ENCODE measurements around the gene ARAF. TPM values are rescaled to one million over a fixed set of nuclear protein-coding genes. Genes with fewer than 3 reads are reported as not detected.

Gene ARAF
- total RNA-seq, 1 donor from 2014 or later, result 30.6 TPM

DNA sequence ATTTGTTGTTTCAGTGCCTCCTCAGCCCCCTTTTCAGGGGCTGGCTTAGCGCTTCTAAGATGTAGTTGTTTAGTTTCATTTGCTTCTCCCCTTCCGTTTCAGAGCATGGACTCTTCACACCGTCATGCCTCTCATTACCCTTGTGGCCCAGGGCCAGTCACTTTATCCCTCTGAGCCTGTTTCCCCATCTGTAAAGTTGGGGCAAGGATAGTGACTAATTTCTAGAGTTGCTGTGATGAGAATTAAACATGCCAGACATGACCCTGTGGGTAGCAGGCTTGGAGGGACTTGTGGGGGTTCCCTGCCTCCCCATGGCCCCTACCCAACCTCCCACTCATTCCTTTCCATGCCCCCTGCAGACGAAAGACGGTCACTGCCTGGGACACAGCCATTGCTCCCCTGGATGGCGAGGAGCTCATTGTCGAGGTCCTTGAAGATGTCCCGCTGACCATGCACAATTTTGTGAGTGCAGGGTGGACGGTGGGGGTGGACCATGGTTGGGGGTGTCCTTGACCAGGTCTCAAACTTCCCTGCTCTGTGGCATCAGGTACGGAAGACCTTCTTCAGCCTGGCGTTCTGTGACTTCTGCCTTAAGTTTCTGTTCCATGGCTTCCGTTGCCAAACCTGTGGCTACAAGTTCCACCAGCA is 3.6 kb downstream of the ARAF start:
- DNase-seq, result no peak

DNA sequence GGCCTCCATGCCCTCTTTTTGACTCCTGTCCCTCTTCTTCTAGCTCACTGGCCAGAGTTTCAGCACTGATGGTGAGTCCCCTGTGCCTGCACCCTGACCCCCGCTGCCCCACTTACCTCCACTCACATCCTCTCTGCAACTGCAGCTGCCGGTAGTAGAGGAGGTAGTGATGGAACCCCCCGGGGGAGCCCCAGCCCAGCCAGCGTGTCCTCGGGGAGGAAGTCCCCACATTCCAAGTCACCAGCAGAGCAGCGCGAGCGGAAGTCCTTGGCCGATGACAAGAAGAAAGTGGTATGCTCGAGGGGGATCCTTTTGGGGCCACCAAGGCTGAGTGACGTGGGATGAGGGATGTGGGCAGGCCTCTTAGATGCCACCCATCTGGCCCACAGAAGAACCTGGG is 5.8 kb downstream of the ARAF start:
- DNase-seq, result no peak

GRCh38 chrX:47568656-47569295 is 7.8 kb downstream of the ARAF start:
- DNase-seq, result no peak

GRCh38 chrX:47570794-47571193 is 9.8 kb downstream of the ARAF start:
- no peak for DNase-seq

DNA sequence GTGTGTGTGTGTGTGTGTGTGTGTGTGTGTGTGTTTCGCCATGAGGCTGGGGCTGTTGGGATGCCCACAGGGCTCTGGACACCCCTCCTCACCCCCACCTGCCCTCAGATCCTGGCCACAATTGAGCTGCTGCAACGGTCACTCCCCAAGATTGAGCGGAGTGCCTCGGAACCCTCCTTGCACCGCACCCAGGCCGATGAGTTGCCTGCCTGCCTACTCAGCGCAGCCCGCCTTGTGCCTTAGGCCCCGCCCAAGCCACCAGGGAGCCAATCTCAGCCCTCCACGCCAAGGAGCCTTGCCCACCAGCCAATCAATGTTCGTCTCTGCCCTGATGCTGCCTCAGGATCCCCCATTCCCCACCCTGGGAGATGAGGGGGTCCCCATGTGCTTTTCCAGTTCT is 10.2 kb downstream of the ARAF start:
- no peak for DNase-seq

GRCh38 chrX:47571896-47572295 is 10.9 kb downstream of the ARAF start:
- DNase-seq, result no peak

DNA sequence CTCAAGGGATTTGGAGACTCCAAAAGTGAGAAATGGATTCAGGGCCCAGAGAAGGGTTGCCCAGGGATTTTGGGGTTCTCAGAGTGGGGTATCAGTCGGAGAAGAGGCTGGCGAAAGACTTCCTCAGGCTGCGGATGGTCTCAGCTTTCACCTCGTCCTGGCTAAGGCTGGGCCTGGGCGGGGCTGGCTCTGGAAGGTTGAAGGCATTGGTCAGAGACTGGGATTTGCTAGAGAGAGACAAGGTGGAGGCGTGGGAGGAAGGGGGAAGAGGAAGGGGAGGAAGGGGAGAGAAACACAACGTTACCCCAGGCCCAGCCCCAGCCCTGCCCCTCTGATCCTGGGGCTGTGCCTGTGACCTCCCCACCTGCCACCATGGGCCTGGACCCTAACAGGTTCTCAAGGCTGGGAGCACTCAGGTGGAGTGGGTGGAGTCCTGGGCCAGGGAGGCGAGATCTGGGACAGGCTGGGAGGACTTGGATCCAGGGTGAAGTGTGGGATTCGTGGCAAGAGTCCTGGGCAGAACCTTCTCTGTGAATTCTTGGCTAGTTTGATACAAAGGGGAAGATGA is 11.9 kb downstream of the ARAF start:
- no peak for DNase-seq

GRCh38 chrX:47573341-47574075 is 12.5 kb downstream of the ARAF start:
- DNase-seq, result peak; percentile 82

- DNase-seq, result peak; percentile 25
Observed at GRCh38 chrX:47574076-47574546, 13.1 kb downstream of the ARAF start.

GRCh38 chrX:47574547-47575301 is 13.7 kb downstream of the ARAF start:
- DNase-seq, result peak; percentile 15

DNA sequence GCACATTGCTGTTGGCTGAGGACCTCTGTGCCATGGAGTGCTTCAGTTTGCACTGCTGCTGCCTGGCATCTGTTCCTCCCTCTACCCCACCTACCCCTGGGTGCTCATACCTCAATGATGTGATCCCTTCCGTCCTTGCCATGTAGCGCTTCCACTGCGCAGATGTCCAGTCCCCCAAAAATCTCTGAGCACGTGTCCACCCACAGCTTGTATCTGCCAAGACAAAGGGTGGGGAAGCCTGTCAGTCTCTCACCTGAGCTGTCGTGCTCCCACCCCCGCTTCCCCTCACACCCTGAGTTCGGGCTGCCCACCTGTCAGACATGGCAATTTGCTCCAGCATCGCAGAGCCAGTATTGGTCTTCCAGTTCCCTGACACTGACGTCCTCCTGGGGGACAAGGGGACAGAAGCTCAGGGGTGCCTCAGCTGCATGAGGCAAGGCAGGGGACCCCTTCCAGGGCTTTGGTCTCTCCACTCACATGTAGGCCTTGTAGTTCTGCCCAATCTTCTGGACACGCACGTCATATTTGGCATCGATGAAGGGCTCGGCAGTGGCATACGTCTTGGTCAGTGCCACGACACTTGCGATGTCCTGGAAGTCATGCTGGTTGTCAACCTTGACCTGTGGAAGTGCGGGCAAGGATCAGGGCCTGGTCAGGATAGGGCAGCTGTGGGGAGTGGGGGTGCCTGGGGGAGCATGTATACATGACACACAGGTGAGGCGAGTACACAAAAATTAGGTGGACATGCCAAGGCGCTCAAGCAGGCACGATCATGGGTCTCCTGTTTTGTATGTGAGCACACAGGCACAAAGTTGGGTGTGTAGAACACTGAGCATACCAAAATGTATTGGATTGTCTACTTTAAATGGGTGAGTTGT is 15.3 kb downstream of the ARAF start:
- no peak for DNase-seq

DNA sequence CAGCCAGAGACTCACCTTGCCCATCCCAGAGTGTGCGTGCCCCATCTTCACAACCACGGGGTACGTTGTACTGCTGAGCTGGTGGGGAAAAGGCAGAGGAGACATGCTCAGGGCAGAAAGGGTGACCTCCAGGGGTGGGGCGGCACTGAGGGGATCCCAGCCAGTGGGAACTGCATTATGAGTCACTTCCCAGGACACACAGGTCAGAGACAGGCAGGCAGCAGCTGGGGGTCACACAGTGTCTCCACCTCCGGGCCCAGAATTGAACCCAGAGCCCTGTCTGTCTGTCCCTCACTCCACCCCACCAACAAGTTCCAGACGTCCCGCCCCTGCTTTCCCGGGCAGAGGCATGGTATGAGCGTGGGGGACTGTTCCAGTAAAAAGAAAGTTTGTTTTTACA is 16.4 kb downstream of the ARAF start:
- DNase-seq, result no peak

GRCh38 chrX:47577901-47578300 is 16.9 kb downstream of the ARAF start:
- no peak for DNase-seq

GRCh38 chrX:47578692-47579091 is 17.7 kb downstream of the ARAF start:
- DNase-seq, result no peak

DNA sequence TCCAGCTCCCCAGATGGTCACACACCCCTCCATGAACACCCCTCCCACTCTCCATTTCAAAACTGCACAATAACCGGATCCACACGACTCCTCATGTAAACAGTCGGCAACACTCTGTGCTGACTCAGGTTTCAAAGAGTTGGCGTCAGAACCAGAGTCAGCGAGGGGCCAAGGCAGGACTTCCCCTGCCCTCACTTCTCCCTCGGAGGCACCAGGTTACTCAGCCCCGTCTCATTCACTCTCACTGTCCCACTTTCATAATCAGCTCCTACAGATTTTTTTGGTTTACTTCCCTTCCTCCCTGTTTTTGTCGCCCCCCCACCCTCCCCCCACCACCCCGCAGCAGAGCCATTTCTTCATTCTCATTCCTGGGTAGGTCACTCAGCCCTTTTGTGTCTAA is 18.5 kb downstream of the ARAF start:
- DNase-seq, result no peak

GRCh38 chrX:47581731-47582647 is 21.0 kb downstream of the ARAF start, which contains the start of gene TIMP1:
Gene TIMP1 (plus strand): TSS chrX:47582436. CDS start chrX:47583416, 980 bp downstream.
- peak; percentile 93 for DNase-seq

- no peak for DNase-seq
Observed at GRCh38 chrX:47583240-47583861, 22.3 kb downstream of the ARAF start.

- DNase-seq, result no peak
Observed at GRCh38 chrX:47584714-47585113, 23.7 kb downstream of the ARAF start.

DNA sequence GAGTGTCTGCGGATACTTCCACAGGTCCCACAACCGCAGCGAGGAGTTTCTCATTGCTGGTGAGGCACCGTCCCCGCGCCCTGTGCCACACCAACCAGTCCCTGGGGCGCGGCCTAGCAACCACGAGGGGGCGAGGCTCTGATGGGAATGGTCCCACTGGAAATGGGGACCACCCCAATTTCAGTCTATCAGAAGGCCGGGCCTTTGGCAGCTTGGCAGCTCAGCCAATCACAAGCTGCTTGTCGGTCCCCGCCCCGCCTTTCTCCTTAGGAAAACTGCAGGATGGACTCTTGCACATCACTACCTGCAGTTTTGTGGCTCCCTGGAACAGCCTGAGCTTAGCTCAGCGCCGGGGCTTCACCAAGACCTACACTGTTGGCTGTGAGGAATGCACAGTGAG is 24.3 kb downstream of the ARAF start:
- no peak for DNase-seq

All from tongue (tissue), 2 donors.